GM10847 (cell line): Measurements from ENCODE around the gene DDX42.
A peak's percentile ranks its signal among the peaks of the same experiment; 100 is the strongest.

Experiments
- POLR2A ChIP-seq: IDR thresholded peaks from 2 replicates; pipeline ENCODE4 v1.6.1; 2011; ENCODE audit not compliant: insufficient read length; ENCODE audit errors: extremely low read depth

Gene DDX42

DNA sequence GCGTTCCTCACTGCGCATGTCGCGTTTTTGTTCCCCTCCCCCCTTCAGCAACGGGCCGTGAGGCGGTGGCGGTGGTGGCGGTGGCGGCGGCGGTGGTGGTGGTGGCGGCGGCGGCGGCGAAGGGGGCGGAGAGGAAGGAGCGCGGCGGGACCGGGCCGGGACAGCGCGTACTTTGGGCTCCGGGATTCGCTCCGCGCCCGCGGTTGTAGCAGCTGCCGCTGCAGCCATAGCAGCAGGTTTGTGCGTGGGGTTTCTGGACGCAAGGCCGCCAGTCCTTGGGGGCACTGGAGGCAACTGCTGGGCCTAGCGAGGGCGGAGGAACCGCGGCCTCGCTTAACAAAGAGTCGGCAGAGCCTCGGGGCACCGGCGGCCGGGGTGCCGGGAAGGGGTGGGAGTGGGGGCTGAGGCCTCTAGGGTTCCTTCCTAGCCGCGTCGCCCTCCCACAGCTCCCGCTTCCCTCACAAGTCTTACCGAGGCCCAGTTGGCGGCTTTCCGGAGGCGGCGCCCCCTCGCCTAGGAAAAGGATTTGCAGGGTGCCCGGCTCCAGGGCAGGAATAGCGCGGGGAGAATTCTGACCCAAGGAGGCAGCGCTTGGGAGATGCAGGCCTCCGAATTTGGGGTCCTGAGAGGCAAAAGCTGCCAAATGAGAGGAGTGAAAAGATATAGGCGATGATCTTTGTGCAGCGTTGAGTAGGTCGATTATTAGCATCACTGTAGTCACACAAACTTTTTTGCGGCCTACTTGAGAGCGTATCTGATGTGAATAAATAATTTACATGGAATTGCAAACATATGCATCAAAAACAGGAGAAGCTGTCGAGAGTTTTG, at the start of gene DDX42:
Gene DDX42, plus strand, starts transcription at position 30 of the 828 bp plus-strand sequence. CDS start 12,880 bp downstream, outside the sequence.
- no peak for TF ChIP-seq POLR2A

DNA sequence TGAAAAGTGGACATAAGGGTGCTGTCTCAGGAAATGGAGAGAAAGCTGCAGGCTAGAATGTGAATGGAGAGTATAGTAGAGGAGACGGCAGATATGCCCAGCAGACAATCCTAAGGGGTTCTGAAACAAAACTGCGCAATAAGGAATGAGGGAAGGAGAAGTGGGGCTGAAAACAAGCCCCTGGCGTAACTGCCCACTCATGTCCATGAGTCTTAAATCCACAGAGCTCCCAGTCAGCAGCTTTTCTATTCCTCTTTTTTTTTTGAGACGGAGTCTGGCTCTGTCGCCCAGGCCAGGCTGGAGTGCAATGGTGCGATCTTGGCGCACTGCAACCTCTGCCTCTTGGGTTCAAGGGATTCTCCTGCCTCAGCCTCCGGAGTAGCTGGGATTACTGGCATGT, 38.3 kb upstream of the DDX42 start:
- TF ChIP-seq POLR2A: no peak

DNA sequence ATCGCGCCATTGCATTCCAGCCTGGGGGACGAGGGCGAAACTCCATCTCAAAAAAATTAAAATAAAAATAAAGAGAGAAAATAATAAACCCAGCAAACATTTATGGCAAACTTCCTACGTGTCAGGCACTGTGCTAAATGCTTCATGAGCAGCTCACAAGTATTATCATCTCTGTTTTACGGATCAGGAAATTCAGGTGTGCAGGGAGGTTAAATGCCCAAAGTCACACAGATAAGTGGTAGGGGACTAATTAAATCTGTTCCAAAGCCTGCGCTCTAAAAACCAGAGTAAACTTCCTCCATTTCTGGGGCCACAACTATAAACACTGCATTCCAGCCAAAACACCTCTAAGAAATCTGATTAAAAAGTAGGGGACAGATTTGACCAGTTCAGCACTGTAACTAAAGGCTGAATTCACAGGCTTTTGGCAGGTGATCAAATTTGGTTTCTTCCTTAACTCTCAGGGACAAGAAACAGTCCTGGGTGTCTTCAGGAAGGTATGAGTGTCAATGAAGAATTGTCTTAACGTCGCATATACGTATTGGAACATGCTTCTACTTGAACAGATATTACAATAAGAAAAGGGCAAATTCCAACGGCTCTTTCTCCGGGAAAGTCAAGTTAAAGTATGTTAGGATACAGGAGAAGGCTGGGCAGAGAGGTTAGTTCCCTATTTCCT, 33.4 kb upstream of the DDX42 start:
- no peak for TF ChIP-seq POLR2A

DNA sequence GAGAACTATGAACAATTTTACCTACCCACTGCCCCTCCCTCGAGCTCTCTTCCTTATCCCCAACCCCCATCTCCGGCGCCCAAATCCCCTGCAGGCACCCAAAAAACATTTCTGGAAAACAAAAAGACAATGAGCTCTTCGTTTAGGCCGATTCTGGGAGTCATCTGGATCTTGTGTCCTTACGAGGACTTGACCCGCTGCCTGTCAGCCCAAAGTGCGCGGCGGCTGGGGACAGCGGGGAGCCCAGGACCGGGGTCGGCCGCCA, 32.9 kb upstream of the DDX42 start:
- no peak for TF ChIP-seq POLR2A

GRCh38 chr17:63741408-63742173, 32.4 kb upstream of the DDX42 start, which contains the start of gene STRADA:
Gene STRADA (minus strand): TSS chr17:63741799. CDS start chr17:63728369, 13,430 bp downstream.
- peak; percentile 94 for TF ChIP-seq POLR2A

DNA sequence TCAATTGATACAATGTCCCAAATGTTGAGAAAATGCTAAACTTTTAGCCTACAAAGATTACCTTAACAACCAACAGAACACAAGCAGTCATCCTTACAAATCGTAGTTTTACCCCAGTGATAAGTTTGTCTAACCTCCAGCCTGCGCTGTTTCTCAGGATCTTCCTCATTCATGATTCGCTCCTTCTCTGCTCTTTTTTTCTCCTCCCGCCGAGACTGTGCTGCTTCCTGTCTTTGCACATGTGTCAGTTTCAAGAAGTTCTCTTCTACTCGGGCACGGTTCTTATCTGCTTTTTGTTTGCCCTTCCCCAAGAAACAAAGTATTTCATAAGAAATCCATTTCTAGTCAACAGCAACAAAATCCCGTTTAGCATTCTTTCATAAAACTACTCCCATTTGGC, 22.2 kb upstream of the DDX42 start:
- TF ChIP-seq POLR2A: no peak

DNA sequence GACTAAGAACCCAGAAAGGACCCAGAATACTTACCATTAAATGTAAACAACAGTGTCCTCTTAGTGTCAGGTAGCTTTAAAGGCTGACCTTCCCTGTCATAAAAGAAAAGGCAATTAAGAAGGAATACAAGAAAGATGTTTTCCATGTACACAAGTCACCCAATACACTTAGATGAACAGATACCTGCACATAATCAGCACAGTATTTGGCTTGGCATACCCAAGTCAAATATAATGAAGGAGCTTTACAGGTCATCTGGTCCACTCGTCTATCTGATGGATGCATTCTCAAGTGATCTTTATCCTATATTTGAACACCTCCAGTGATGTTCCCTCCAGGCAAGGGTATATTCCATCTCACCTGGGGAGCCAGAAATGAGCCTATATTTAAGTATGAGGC, 21.3 kb upstream of the DDX42 start:
- TF ChIP-seq POLR2A: no peak

GRCh38 chr17:63753215-63753614, 20.8 kb upstream of the DDX42 start:
- no peak for TF ChIP-seq POLR2A

DNA sequence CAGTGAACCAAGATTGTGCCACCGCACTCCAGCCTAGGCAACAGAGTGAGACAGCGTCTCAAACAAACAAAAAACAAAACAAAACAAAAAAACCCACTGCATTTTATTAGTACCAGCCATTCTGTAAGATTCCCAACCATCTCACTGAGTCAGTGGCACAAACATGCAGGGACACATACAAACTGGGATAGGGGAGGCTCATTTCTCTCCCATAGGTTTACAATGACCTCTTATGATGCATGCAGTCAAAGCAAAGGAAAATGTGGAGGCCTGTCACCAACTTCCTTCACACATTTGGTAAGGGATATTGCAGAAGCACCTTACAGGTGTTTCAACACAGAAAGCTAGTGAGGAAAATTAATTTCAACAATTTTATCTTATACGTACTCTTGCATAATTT, 19.9 kb upstream of the DDX42 start:
- no peak for TF ChIP-seq POLR2A

DNA sequence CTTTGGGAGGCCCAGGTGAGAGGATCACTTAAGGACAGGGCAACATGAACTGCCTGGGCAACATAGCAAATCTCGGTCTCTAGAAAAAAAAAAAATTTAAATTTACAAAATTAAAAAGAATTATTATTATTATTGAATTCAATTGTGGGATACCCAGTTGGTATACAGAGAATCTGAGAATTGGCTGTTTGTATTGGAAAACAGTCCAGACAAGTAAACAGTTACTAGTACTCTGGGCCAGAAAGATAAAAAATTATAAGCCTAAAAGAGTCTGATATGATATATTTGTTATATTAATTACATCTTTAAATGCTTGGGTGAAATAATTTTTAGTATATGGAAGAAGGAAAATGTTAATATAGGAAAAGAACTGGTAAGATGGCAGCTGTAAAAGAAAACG, 15.5 kb upstream of the DDX42 start:
- TF ChIP-seq POLR2A: no peak

DNA sequence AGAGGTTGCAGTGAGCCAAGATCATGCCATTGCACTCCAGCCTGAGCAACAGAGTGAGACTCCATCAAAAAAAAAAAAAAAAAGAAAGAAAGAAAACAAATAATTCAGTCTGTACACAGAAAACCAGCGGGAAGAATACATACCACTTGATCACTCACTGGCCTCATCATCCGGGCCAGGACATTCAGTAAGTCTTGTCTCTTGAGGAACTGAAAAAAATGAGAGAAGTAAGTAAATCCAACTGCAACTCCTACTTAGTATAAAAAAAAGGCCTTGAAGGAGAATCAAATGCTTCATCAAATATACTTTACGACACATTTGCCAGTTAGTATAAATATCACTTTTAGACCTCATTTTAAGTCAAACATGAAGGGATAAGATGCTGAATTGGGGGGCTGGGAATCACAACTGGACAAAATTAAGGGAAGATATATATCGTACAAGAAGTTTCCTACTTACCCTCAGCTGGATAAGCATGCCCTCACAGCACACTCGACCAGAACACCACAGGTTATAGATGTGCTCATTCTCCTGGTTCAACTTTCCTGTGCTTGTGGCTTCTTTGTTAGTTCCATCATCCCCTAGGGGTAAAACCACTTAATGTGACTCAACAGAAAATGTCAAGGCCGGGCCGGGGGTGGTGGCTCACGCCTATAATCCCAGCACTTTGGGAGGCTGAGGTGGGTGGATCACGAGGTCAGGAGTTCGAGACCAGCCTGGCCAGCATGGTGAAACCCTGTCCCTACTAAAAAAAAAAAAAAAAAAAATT, 13.0 kb upstream of the DDX42 start:
- no peak for TF ChIP-seq POLR2A

DNA sequence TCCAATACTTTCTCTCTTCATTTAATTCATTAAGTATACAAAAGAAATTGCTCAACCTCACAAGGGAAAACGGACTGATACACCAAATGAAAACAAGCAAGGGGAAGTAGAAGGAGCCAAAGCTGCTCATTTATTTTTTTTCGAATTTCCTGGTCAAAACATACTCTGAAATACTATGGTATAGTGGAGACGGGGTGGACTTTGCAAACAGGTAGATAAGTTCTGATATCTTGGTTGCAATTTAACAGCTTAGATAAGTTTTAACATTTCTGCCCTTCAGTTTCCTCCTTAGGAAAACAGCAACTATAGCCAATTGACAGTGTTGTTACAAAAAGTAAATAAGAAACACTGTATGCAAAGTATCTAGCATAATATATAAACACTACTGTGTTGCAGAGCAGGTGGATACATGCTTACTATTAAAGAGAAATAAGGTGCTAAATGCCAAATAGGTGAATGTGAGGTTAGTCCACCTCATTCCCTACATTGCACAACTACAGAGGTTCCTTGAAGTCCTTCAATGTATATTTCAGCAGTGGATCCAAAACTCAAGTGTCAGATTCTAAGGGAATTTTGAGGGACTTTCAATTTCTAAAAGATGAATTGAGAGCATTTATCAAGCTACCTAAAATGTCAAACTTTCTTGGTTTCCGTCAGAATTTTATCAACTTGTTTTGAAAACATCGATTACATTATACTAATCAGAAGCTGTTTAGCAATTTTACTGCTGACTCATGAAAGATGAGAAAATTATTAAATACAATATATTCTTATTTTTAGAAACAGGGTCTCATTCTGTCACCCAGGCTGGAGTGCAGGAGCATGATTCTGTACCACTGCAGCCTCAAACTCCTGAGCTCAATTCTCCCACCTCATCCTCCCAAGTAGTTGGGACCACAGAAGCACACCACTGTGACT, 11.6 kb upstream of the DDX42 start:
- no peak for TF ChIP-seq POLR2A

DNA sequence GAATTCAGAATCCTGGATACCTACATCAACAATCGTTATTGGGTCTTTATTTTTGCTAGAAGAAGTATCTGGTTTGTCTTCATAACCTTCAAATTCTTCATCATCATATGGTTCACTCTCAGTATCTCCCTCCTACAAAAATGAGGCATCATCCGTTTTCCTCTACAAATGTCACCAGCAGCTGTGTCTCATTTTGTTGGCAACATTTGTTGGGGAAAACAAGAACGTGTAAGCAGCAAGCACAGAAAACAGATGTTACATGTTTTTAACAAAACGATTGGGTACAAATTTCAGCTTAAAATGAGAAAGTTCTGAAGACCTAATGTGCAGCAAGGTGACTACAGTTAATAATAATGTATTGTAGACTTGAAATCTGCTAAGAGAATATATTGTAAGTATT, 9.3 kb upstream of the DDX42 start:
- TF ChIP-seq POLR2A: no peak

DNA sequence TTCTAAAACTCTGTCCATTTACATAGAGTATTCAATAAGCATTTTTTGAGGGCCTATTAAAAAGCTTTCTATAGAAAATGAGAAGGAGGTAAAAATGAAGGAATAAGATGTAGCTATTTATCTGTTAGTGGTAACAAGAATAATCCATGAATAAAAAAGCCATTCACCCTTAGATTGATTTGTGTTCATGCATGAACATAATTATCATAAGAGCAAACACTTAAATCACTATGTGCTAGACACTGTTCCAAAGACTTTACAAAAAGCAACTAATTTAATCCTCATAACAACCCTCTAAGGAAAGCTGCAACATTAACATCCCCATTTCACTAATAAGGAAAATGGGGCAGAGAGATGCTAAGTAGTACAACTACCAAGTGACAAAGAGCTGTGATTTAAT, 7.2 kb upstream of the DDX42 start:
- TF ChIP-seq POLR2A: no peak
